Measurements from ENCODE around the gene TMEM9.

- TF ChIP-seq CTCF (IDR thresholded peaks at IDR 0.05): no peak
- no peak for TF ChIP-seq POLR2A (IDR thresholded peaks at IDR 0.05)
Measured at GRCh38 chr1:201178718-201179117, 24.4 kb upstream of the TMEM9 start.
